B cell (primary cell): ENCODE results near the gene SAMD4A. TPM values are rescaled to one million over a fixed set of nuclear protein-coding genes. Genes with fewer than 3 reads are reported as not detected.

Experiments used
- ATAC-seq: fragments of 200-7000 bp; cut with Tn5 transposase; one replicate; pipeline ENCODE4 v1.10.0; 2021; ENCODE audit warnings: low read depth, mild to moderate bottlenecking, moderate number of reproducible peaks, moderate library complexity
- CTCF ChIA-PET: fragments of 350-600 bp; sonication (Branson Sonifier 250); formaldehyde crosslinking; loops from one replicate; lab custom pipeline; 2021; ENCODE audit warnings: antibody characterized with exemption, inconsistent platforms; lab: Charles Lee
- POLR2A ChIA-PET: fragments of 350-600 bp; sonication (Branson Sonifier 250); formaldehyde crosslinking; loops from one replicate; lab custom pipeline; 2021; ENCODE audit warnings: antibody characterized with exemption; lab: Charles Lee
- DNase-seq: peaks from one replicate; pipeline ENCODE4 v3.0.0; 2013
- H2AFZ ChIP-seq: 2 replicates; pipeline ENCODE4 v1.6.1; 2012; ENCODE audit warnings: mild to moderate bottlenecking, low read depth, low read length; ENCODE audit not compliant: insufficient read depth, poor library complexity, severe bottlenecking
- H3K27ac ChIP-seq, 2 donors: 1 replicate in 1 of 2; 2 replicates in 1 of 2; pipeline ENCODE4 v1.5.1; 2012 to 2013; ENCODE audit warnings: low read length in 2 of 2, mild to moderate bottlenecking in 2 of 2, moderate library complexity in 1 of 2
- H3K27me3 ChIP-seq, 4 experiments: fragments of 200-600 bp in 1 of 4; sonication (generic) in 1 of 4; replicated peaks in 1 of 4; 1 replicate in 2 of 4; 2 replicates in 2 of 4; pipeline versions ENCODE4 v1.6.1 to v1.7.0; 2013 to 2016; ENCODE audit warnings: low read length in 3 of 4, mild to moderate bottlenecking in 2 of 4, mixed read lengths in 1 of 4, moderate library complexity in 1 of 4; ENCODE audit not compliant: insufficient read depth in 4 of 4, control insufficient read depth in 3 of 4; ENCODE audit errors: control extremely low read depth in 1 of 4
- H3K36me3 ChIP-seq, 2 experiments: replicated peaks in 1 of 2; 1 replicate in 1 of 2; 2 replicates in 1 of 2; pipeline versions ENCODE4 v1.6.1 to v1.7.1; 2013; ENCODE audit warnings: low read length in 1 of 2; ENCODE audit not compliant: insufficient read depth in 2 of 2, control insufficient read depth in 1 of 2; ENCODE audit errors: control extremely low read depth in 1 of 2, extremely low read depth in 1 of 2
- H3K4me1 ChIP-seq, 2 donors: fragments of 200-600 bp in 1 of 2; sonication (generic) in 1 of 2; 1 replicate in 1 of 2; 2 replicates in 1 of 2; pipeline versions ENCODE4 v1.5.1 to v1.6.1; 2013 to 2017; ENCODE audit warnings: low read length in 2 of 2; ENCODE audit not compliant: control insufficient read depth in 2 of 2, insufficient read depth in 2 of 2
- H3K4me2 ChIP-seq: replicated peaks from 2 replicates; pipeline ENCODE3; 2012; ENCODE audit warnings: mild to moderate bottlenecking, low read depth, low read length; ENCODE audit not compliant: poor library complexity, severe bottlenecking
- H3K4me3 ChIP-seq, 5 experiments: fragments of 200-600 bp in 1 of 5; sonication (generic) in 1 of 5; 1 replicate in 3 of 5; 2 replicates in 2 of 5; pipeline versions ENCODE4 v1.5.1 to v1.7.0; 2011 to 2016; ENCODE audit warnings: low read length in 4 of 5, mild to moderate bottlenecking in 4 of 5, low read depth in 2 of 5, control low read depth in 1 of 5, moderate library complexity in 1 of 5; ENCODE audit not compliant: insufficient read depth in 1 of 5; ENCODE audit errors: control extremely low read depth in 1 of 5, extremely low read depth in 1 of 5
- H3K79me2 ChIP-seq: fragments of 200-600 bp; sonication (generic); one replicate; pipeline ENCODE4 v1.6.0; 2016; ENCODE audit warnings: low read length; ENCODE audit not compliant: control insufficient read depth, insufficient read depth
- H3K9ac ChIP-seq: fragments of 200-600 bp; sonication (generic); 2 replicates; pipeline ENCODE4 v1.6.1; 2017; ENCODE audit warnings: mild to moderate bottlenecking, low read length, moderate library complexity
- H3K9me3 ChIP-seq, 3 donors: one replicate each; pipeline versions ENCODE4 v1.6.1 to v1.7.1; 2013; ENCODE audit warnings: low read length in 2 of 3; ENCODE audit not compliant: control insufficient read depth in 2 of 3, insufficient read depth in 1 of 3; ENCODE audit errors: control extremely low read depth in 1 of 3
- H4K20me1 ChIP-seq: 2 replicates; pipeline ENCODE4 v1.6.0; 2012; ENCODE audit warnings: mild to moderate bottlenecking, low read length; ENCODE audit not compliant: insufficient read depth, control insufficient read depth, poor library complexity, severe bottlenecking
- H3K27ac Mint-ChIP-seq: one replicate; pipeline ENCODE4 v1.8.0; 2021; ENCODE audit warnings: mixed read lengths
- H3K27me3 Mint-ChIP-seq: one replicate; pipeline ENCODE4 v1.8.0; 2021; ENCODE audit warnings: mixed read lengths
- H3K4me1 Mint-ChIP-seq: one replicate; pipeline ENCODE4 v1.8.0; 2021; ENCODE audit warnings: mixed read lengths
- H3K4me3 Mint-ChIP-seq: one replicate; pipeline ENCODE4 v1.8.0; 2021; ENCODE audit warnings: mixed read lengths
- H3K9me3 Mint-ChIP-seq: one replicate; pipeline ENCODE4 v1.8.0; 2022; ENCODE audit warnings: mixed read lengths; ENCODE audit not compliant: insufficient read depth
- CTCF ChIP-seq: fragments of 200-600 bp; IDR thresholded peaks from one replicate; pipeline ENCODE4 v1.8.0; 2022; ENCODE audit warnings: antibody characterized with exemption, mild to moderate bottlenecking
- EZH2 ChIP-seq: IDR thresholded peaks from 2 replicates; pipeline ENCODE4 v1.6.1; 2012; ENCODE audit warnings: borderline replicate concordance, low read depth, mild to moderate bottlenecking, moderate library complexity, low read length; ENCODE audit not compliant: insufficient read depth, poor library complexity, severe bottlenecking
- WGBS: methylation state at CpG from one replicate; pipeline ENCODE4 v1.1.5; 2013; ENCODE audit warnings: missing lambda C conversion rate; ENCODE audit not compliant: insufficient coverage; 5-methylcytosine and 5-hydroxymethylcytosine counted together
- intact Hi-C: fragments of 100-400 bp; cut with micrococcal nuclease; formaldehyde crosslinking; loops from one replicate; pipeline ENCODE4 v1.10.0; 2022
- polyA plus RNA-seq: library from polyadenylated mRNA; depleted of rRNA; stranded (reverse); fragments of >200 nt; gene quantifications from 2 replicates; pipeline ENCODE4 v1.2.3, GENCODE V29; 2012
- total RNA-seq, 2 donors: library from RNA; stranded (reverse); fragments of 120-200 nt in 1 of 2; gene quantifications; 1 replicate in 1 of 2; 2 replicates in 1 of 2; pipeline versions ENCODE4 v1.2.3 to v1.2.4, GENCODE V29; 2013 to 2022

Gene SAMD4A
- total and polyA plus RNA-seq, 2 donors (not counting 1 experiment from before 2014, with no cell fraction given): 5.7 to 13.7 TPM

GRCh38 chr14:54769951-54770863, 203.3 kb downstream of the SAMD4A start:
- H3K9ac ChIP-seq: no peak overlapping the region
- H3K27ac ChIP-seq: no peak overlapping the region
- H4K20me1 ChIP-seq: peaks cover 7% of the 10 kb centered on the region
- Mint-ChIP-seq H3K27me3 (no peaks in the 10 kb centered on the region), H3K4me1 (peaks cover 13% of the 10 kb centered on the region), H3K27ac (peak overlapping the region; percentile 28), H3K9me3 (no peaks in the 10 kb centered on the region), H3K4me3 (no peak overlapping the region)
- intact Hi-C loops: loop anchor here (10.0 kb wide), 3 partner anchors 115 to 375 kb away; partner anchors contain the start of genes CDKN3 and CGRRF1
- peaks cover 17 to 18% of the 10 kb centered on the region in 2 donors for H3K4me1 ChIP-seq
- H3K36me3 ChIP-seq: peaks cover 0 to 5% of the 10 kb centered on the region in 2 experiments
- H3K4me2 ChIP-seq: no peak overlapping the region
- POLR2A ChIA-PET: no interaction called here
- H3K79me2 ChIP-seq: no peaks in the 10 kb centered on the region
- no peaks in the 10 kb centered on the region for H3K27me3 ChIP-seq
- WGBS: 90% methylated on average over 11 of the region's 14 CpGs
- no peaks in the 10 kb centered on the region for H3K9me3 ChIP-seq
- no peak overlapping the region for H2AFZ ChIP-seq
- CTCF ChIA-PET: interaction anchor here (1.4 to 2.0 kb wide), 2 partner anchors 203 to 206 kb away, joined by 5 to 6 read pairs; partner anchors contain the start of gene SAMD4A
- ATAC-seq: no peak
- no peak overlapping the region for H3K4me3 ChIP-seq
- TF ChIP-seq EZH2 (no peak), CTCF (no peak)
- DNase-seq: no peak
